ENCODE results near the gene SIGLEC1.

The SIGLEC1 gene

GRCh38 chr20:3712279-3712873 lies at the start of gene SIGLEC1:
TSS of gene SIGLEC1 (minus strand) at chr20:3712600. CDS start at chr20:3707128, 5,472 bp downstream.
- no peak for DNase-seq

DNA sequence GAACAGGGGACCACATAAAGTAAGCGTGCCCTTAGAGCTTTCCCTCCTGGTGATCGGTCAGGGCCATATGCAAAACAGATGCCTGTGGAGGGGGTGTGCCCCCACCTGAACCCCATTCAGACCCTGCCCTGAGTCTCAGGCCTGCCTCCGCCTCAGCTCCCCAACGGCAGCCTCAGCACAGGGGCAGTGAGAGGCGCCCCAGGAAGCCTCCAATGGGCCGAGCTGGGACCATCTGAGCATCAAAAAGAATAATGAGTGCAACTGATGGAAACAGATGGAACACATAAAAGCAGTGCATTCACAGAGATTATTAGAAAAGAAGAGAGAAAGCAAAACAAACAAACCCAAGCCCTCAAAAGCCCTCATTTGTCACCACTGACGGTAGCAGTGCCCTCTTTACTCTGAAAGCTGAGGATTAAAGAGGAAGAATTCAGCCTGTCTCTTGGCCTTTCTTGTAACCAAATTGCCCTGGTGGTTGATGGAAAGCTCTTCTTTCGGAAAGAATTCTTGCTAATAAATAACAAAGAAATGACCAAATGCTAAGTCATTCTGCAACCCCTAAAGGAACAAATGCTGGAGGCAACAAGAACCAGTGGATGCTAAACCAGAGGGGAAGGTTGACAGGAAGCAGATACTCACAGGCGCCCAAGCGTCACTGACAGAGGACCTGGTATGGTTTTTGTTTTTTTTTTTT lies 48.4 kb upstream of the SIGLEC1 start:
- DNase-seq, result no peak

- DNase-seq, result no peak
Observed at GRCh38 chr20:3759884-3760283, 47.5 kb upstream of the SIGLEC1 start.

GRCh38 chr20:3759316-3759823 lies 47.0 kb upstream of the SIGLEC1 start:
- DNase-seq, result no peak

DNA sequence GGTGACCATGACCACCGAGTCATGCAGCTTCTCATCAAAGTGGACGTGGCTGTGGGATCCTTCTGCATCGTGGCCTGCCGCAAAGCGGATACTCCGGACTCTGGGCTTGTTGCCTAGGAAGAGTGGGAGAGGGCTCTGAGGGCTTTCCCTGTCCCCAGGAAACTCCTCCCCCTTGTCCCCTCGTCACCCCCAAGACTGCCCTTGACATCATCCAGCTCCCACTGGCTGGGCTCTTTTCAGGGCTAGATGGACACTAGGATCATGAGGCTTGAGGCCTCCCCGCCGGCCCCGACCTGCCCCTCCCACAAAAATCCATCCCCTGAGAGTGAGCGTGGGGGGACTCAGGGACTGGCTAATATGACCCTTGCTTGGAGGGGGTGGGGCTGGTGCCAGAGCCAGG lies 46.2 kb upstream of the SIGLEC1 start:
- no peak for DNase-seq

- DNase-seq, result no peak
Observed at GRCh38 chr20:3757268-3757667, 44.9 kb upstream of the SIGLEC1 start.

- no peak for DNase-seq
Observed at GRCh38 chr20:3755814-3756480, 43.5 kb upstream of the SIGLEC1 start.

GRCh38 chr20:3755269-3755668 lies 42.9 kb upstream of the SIGLEC1 start:
- DNase-seq, result no peak

DNA sequence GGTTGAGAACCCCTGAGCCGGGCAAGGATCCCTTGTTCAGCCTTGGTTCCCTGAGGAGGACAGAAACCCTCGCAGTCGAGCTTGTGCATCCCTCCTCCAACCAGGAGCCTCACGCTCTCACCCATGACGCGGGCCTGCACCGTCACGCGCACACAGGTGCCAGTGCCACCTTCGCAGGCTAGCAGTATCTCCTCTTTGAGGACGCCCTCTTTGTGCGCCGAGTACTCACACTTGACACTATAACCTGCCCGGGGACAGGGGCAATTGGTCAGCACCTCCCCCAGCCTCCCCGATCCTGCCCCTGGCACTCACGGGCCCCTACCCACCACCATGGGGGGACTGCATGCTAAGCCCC lies 41.9 kb upstream of the SIGLEC1 start:
- DNase-seq, result no peak

GRCh38 chr20:3753501-3754275 lies 41.3 kb upstream of the SIGLEC1 start:
- DNase-seq, result no peak

- DNase-seq, result peak; percentile 64
Observed at GRCh38 chr20:3753098-3753497, 40.7 kb upstream of the SIGLEC1 start.

GRCh38 chr20:3752386-3752759 lies 40.0 kb upstream of the SIGLEC1 start:
- no peak for DNase-seq

GRCh38 chr20:3751675-3752385 lies 39.4 kb upstream of the SIGLEC1 start:
- peak; percentile 54 for DNase-seq

GRCh38 chr20:3751305-3751674 lies 38.9 kb upstream of the SIGLEC1 start:
- no peak for DNase-seq

- peak; percentile 58 for DNase-seq
Observed at GRCh38 chr20:3749689-3750531, 37.5 kb upstream of the SIGLEC1 start.

DNA sequence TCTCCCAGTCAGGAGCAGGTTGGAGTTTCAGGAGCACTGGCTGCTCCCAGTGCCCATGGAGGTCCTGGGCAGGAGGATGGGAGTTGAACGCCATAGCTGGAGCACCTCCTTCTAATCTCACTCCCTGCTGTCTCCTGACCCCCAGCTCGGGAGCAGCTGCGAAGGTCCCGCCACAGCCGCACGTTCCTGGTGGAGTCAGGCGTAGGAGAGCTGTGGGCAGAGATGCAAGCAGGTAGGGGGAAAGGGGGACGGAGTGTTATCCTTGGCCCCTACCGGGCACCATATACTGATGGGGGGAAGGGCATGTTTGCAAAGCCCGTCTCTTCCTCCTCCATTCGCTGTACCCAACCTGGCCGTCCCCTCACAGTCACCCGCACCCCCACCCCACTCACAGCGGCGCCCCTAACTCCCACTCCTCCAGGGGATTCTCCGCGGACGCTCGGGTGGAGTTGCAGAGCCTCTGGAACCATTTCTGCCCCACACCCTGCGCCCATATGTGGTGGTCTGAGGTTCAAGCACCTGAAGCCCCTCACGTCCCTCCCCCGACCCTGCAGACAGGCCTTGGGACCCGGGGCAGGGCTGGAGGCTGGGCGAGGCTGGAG lies 36.8 kb upstream of the SIGLEC1 start:
- DNase-seq, result no peak

DNA sequence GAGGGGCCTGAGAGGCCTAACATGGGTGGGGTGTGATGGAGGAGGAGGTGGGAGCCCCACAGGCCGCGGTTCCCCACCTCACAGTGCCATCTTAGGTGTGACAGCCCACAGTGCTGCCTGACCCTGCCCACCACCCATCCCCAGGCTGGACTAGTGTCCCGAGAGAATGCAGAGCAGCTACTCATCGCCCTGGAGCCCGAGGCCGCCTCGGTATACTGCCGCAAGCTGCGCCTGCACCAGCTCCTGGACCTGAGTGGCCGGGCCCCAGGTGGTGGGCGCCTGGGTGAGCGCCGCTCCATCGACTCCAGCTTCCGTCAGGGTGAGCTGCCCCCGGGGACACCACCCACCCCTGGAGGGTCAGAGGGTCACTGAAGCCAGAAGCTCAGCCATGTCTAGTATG lies 35.7 kb upstream of the SIGLEC1 start:
- DNase-seq, result no peak

GRCh38 chr20:3747471-3747870 lies 35.1 kb upstream of the SIGLEC1 start:
- no peak for DNase-seq

DNA sequence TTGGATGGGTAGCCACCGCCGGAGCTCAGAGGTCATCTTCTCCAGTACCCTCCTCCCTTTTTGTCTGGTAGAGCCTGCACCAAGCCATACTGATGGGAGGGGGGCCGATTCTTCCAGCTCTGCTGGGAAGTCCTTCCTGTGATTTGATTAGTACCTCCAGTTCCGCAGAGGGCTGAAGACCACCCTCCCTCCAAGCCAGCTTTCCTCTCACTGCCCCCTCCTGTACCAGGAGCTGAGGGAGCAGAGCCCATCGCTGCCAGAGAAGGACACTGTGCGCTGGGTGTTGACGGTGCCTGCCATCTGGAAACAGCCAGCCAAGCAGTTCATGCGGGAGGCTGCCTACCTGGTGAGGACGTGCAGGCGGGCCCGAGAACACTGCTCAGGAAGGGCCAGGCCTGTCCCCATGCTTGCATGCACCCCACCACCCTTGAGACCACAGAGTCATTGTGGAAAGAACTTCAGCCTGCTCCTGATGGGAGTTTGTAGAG lies 33.3 kb upstream of the SIGLEC1 start:
- DNase-seq, result no peak

GRCh38 chr20:3744806-3745685 lies 32.6 kb upstream of the SIGLEC1 start:
- peak; percentile 76 for DNase-seq
